Kidney capillary endothelial cell (primary cell): ENCODE results near the gene ZNF385A.

Experiments used
- DNase-seq: peaks from one replicate; pipeline ENCODE4 v3.0.0-alpha.2; 2018; ENCODE audit warnings: low spot score

ZNF385A gene

DNA sequence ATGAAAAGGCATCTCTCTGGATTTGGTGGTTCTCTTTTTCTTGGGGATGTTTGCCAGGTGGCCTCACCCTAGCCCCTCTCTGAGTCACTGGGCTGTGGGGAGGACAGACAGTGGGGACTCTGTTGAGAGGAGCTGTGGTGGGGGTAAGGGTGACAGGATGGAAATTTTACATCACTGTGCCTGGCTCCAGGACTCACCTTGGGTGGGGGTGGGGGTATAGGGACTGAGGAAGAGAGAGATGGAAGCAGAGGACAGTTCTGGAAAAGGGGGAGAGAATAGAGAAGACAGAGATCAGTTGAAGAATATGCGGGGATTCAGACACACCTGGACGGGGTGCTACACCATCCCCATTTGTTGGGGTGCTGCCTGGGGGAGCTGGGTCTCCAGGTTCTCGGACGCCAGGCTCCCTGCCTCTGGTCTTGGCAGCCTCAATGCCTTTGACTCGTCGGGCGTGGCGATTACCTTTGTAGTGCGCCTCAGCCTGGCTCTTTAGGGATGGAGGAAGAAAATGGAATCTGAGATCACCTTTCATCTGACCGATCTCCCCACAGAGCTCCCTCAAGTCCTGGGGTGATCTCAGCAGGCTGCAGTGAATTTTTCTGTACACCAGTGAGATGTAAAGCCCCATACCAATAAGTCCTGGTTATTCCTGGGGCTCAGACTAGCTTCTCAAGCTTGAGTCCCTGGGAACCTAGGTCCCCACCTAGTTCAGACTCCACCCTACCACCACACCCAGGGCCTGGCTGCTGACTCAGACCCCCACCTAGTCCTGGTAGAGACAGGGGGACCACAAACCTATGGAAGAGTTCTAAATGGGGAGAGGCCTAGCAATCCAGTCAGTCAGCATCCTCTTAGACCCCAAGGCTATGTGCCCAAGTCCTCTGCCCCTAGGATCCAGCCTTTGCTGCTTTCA, 10.6 kb downstream of the ZNF385A start:
- no peak for DNase-seq

- DNase-seq, result no peak
These were observed 12.3 kb downstream of the ZNF385A start for GRCh38 chr12:54372113-54372806.

- DNase-seq, result no peak
These were observed 13.0 kb downstream of the ZNF385A start for GRCh38 chr12:54371328-54372112.

- DNase-seq, result peak; percentile 85
These were observed 14.3 kb downstream of the ZNF385A start for GRCh38 chr12:54370171-54370730.

- no peak for DNase-seq
These were observed 14.9 kb downstream of the ZNF385A start for GRCh38 chr12:54369597-54370131.

- peak; percentile 85 for DNase-seq
These were observed 15.6 kb downstream of the ZNF385A start for GRCh38 chr12:54368709-54369596.

DNA sequence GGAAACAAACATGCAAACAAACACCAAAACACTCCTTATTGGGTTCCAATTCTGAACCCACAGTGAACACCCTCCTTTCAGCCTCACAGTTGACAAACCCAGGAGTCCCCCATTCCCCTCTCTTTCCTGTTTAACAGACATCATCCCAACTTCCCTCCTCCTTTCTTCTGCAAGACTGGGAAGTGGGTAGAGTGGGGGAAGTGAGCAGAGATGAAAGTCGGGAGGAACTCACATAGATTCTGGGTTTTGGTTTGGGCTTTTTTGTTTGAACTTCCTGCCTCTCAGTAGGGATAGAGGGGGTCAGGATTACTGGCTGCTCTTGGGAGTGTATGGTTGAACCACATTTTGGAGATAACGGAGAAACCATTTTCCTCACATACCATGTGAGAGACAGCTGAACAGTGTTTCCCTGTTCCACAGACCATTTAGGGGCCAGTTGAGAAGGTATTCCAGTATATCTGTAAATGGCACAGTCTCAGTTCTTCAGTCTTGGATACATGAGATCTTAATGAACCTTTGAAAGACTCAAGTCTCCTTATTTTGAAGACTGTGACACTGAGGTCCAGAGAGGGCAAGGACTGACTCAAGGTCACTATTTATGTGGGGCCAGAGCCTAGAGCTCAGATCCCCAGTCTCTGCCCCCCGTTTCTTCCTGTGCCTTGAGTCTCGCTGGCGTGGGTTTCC, 16.4 kb downstream of the ZNF385A start:
- DNase-seq, result no peak

DNA sequence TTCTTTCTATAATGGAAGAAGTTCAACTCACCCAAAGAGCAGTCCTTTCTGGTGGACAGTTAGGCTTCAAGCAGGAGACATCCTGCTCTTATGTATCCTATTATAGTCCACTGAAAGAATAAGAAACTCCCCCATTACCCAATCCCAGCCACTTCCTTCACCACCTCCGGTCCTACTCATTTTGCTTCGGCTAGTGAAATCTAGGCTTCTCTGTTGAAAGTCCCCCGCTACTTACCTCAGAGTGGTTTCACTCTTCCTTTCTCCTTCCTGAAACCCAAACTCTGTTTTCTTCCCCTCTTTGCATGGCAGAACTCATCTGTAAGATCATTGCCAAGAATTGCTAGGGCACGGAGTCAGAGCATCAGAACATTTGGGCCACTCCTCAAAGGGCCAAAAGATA, 20.1 kb downstream of the ZNF385A start, which contains the start of gene GPR84:
Gene GPR84, minus strand, starts transcription at position 74 of the 400 bp plus-strand sequence. CDS start 635 bp downstream, outside the sequence.
- DNase-seq, result no peak

GRCh38 chr12:54363618-54364017, 20.9 kb downstream of the ZNF385A start:
- DNase-seq, result no peak

- DNase-seq, result no peak
These were observed 21.5 kb downstream of the ZNF385A start for GRCh38 chr12:54363047-54363446.

- DNase-seq, result peak; percentile 56
These were observed 23.6 kb downstream of the ZNF385A start for GRCh38 chr12:54360717-54361456.

DNA sequence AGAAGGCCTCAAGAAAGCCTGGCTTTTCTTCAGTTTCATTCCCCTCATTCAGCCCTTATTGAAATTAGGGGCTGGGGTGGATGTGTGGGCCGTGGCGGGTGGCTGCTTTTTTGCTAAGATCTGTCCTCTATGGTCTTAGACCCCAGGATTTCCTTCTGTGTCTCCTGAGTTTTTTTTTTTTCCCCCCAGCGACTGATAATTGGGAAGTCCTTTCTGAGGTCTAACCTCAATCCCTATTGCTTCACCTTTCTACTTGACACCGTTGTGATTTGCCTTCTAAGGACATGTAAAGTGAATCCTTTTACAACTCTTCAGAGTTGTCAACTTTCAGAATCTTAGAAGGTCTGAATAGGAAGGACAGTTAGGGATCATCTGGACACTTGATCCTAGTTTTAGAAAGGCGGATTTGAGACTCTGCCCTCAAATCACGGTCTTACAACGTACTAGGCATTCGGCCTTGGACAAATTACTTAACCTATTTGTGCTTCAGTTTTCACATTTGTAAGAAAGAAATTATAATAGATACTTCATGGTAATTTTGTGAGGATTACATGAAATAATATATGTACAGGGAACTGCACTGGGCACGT, 24.7 kb downstream of the ZNF385A start:
- no peak for DNase-seq

- DNase-seq, result peak; percentile 100
These were observed 25.4 kb downstream of the ZNF385A start for GRCh38 chr12:54358945-54359761.

- DNase-seq, result no peak
These were observed 26.2 kb downstream of the ZNF385A start for GRCh38 chr12:54358191-54358944.

GRCh38 chr12:54357506-54358190, 26.9 kb downstream of the ZNF385A start:
- DNase-seq, result no peak

GRCh38 chr12:54356951-54357356, 27.6 kb downstream of the ZNF385A start:
- no peak for DNase-seq

- DNase-seq, result no peak
These were observed 28.3 kb downstream of the ZNF385A start for GRCh38 chr12:54356228-54356627.
